CD4-positive, alpha-beta memory T cell (primary cell): ENCODE data around the gene IHH. TPM values are rescaled to one million over a fixed set of nuclear protein-coding genes. Genes with fewer than 3 reads are reported as not detected.

Experiments
- CTCF ChIA-PET: fragments of 350-600 bp; sonication (Branson Sonifier 250); formaldehyde crosslinking; loops from one replicate; lab custom pipeline; 2021; ENCODE audit warnings: inconsistent platforms; ENCODE audit not compliant: partially characterized antibody; lab: Charles Lee
- POLR2A ChIA-PET: fragments of 350-600 bp; sonication (Branson Sonifier 250); formaldehyde crosslinking; loops from one replicate; lab custom pipeline; 2021; ENCODE audit not compliant: partially characterized antibody; lab: Charles Lee
- DNase-seq, 5 donors: peaks; one replicate each; pipeline versions ENCODE4 v3.0.0 to v3.0.0-alpha.2; 2020 to 2022; ENCODE audit warnings: mixed read lengths in 1 of 5
- H3K27ac ChIP-seq: one replicate; pipeline ENCODE4 v1.7.0; 2013; ENCODE audit warnings: low read depth, low read length
- H3K27me3 ChIP-seq: 2 replicates; pipeline ENCODE4 v1.7.0; 2013; ENCODE audit warnings: mild to moderate bottlenecking, low read length, moderate library complexity; ENCODE audit not compliant: insufficient read depth
- H3K36me3 ChIP-seq: 2 replicates; pipeline ENCODE4 v1.7.0; 2013; ENCODE audit warnings: mild to moderate bottlenecking, low read length, moderate library complexity; ENCODE audit not compliant: insufficient read depth
- H3K4me1 ChIP-seq: 2 replicates; pipeline ENCODE4 v1.7.0; 2013; ENCODE audit warnings: mild to moderate bottlenecking, low read length, moderate library complexity; ENCODE audit not compliant: insufficient read depth
- H3K4me3 ChIP-seq, 2 donors: one replicate each; pipeline ENCODE4 v1.7.0; 2013; ENCODE audit warnings: low read length in 2 of 2, mild to moderate bottlenecking in 1 of 2
- H3K9me3 ChIP-seq, 2 donors: one replicate each; pipeline ENCODE4 v1.7.0; 2013; ENCODE audit warnings: low read length in 2 of 2, control low read depth in 1 of 2; ENCODE audit not compliant: control insufficient read depth in 1 of 2
- H3K27ac Mint-ChIP-seq, 7 donors: one replicate each; pipeline ENCODE4 v1.8.0; 2020 to 2021; ENCODE audit warnings: mixed read lengths in 7 of 7, mild to moderate bottlenecking in 6 of 7, inconsistent platforms in 3 of 7, moderate library complexity in 3 of 7
- H3K27me3 Mint-ChIP-seq, 2 donors: one replicate each; pipeline ENCODE4 v1.8.0; 2020 to 2021; ENCODE audit warnings: mixed read lengths in 2 of 2
- H3K36me3 Mint-ChIP-seq, 2 donors: one replicate each; pipeline ENCODE4 v1.8.0; 2020 to 2021; ENCODE audit warnings: mixed read lengths in 2 of 2, inconsistent platforms in 1 of 2, mild to moderate bottlenecking in 1 of 2
- H3K4me1 Mint-ChIP-seq, 4 donors: one replicate each; pipeline ENCODE4 v1.8.0; 2020 to 2021; ENCODE audit warnings: mixed read lengths in 4 of 4, mild to moderate bottlenecking in 1 of 4
- H3K4me3 Mint-ChIP-seq, 8 donors: one replicate each; pipeline ENCODE4 v1.8.0; 2020 to 2021; ENCODE audit warnings: mixed read lengths in 8 of 8, mild to moderate bottlenecking in 7 of 8, moderate library complexity in 6 of 8, inconsistent platforms in 3 of 8
- H3K9me3 Mint-ChIP-seq, 8 donors: one replicate each; pipeline ENCODE4 v1.8.0; 2020 to 2021; ENCODE audit warnings: mixed read lengths in 8 of 8, mild to moderate bottlenecking in 5 of 8, inconsistent platforms in 3 of 8, moderate library complexity in 1 of 8
- intact Hi-C: fragments of 100-400 bp; cut with micrococcal nuclease; formaldehyde crosslinking; loops from one replicate; pipeline ENCODE4 v1.15.1; 2023
- polyA plus RNA-seq, 2 donors: library from polyadenylated mRNA; unstranded; fragments of 300-500 nt; fragmentation: Illumina TruSeq; gene quantifications; one replicate each; pipeline ENCODE4 v1.2.3, GENCODE V29; 2021
- total RNA-seq, 2 experiments: library from RNA; stranded (reverse); gene quantifications; one replicate each; pipeline ENCODE4 v1.2.3, GENCODE V29; 2021

The IHH gene
- total and polyA plus RNA-seq, 4 experiments from 2014 or later, result 0.17 TPM; not detected in 3

GRCh38 chr2:219095406-219095935 is 34.8 kb upstream of the IHH start:
- no peaks in the 10 kb centered on the region for H3K9me3 ChIP-seq
- no peaks in the 10 kb centered on the region for H3K4me1 ChIP-seq
- no peaks in the 10 kb centered on the region for H3K36me3 ChIP-seq
- Mint-ChIP-seq H3K9me3 (no peaks in the 10 kb centered on the region), H3K4me1 (no peaks in the 10 kb centered on the region), H3K27ac (no peak overlapping the region), H3K36me3 (peaks cover 9 to 19% of the 10 kb centered on the region in 2 donors), H3K4me3 (no peak overlapping the region), H3K27me3 (no peaks in the 10 kb centered on the region)
- intact Hi-C loops, result no loop called here
- H3K27me3 ChIP-seq, result no peaks in the 10 kb centered on the region
- POLR2A ChIA-PET, result no interaction called here
- no peak overlapping the region for H3K4me3 ChIP-seq
- no peak for DNase-seq
- CTCF ChIA-PET, result interaction anchor here (1.6 to 2.0 kb wide), 2 partner anchors 8 to 37 kb away, joined by 5 to 7 read pairs; no protein-coding TSS in a partner anchor
- H3K27ac ChIP-seq, result no peak overlapping the region

GRCh38 chr2:219094171-219094570 is 33.5 kb upstream of the IHH start:
- Histone ChIP-seq H3K4me1 (no peaks in the 10 kb centered on the region), H3K27ac (no peak overlapping the region), H3K27me3 (no peaks in the 10 kb centered on the region), H3K4me3 (no peak overlapping the region), H3K36me3 (no peaks in the 10 kb centered on the region), H3K9me3 (no peaks in the 10 kb centered on the region)
- Mint-ChIP-seq H3K4me3 (no peak overlapping the region), H3K9me3 (no peaks in the 10 kb centered on the region), H3K27me3 (no peaks in the 10 kb centered on the region), H3K27ac (no peak overlapping the region), H3K36me3 (peaks cover 12 to 22% of the 10 kb centered on the region in 2 donors), H3K4me1 (no peaks in the 10 kb centered on the region)
- intact Hi-C loops, result no loop called here
- no peak for DNase-seq
- ChIA-PET CTCF (interaction anchor here (2.0 kb wide), 1 partner anchor 10 kb away, joined by 7 read pairs; no protein-coding TSS in a partner anchor), POLR2A (no interaction called here)

GRCh38 chr2:219090436-219091299 is 29.9 kb upstream of the IHH start:
- Histone ChIP-seq H3K4me3 (no peak overlapping the region), H3K36me3 (no peaks in the 10 kb centered on the region), H3K27ac (no peak overlapping the region), H3K27me3 (no peaks in the 10 kb centered on the region), H3K9me3 (no peaks in the 10 kb centered on the region), H3K4me1 (no peaks in the 10 kb centered on the region)
- Mint-ChIP-seq H3K9me3 (no peaks in the 10 kb centered on the region), H3K27me3 (no peaks in the 10 kb centered on the region), H3K36me3 (peaks cover 19 to 35% of the 10 kb centered on the region in 2 donors), H3K4me3 (no peak overlapping the region), H3K27ac (no peak overlapping the region), H3K4me1 (peaks cover 0 to 2% (median under 1%) of the 10 kb centered on the region in 4 donors)
- ChIA-PET POLR2A (no interaction called here), CTCF (interaction anchor here (1.6 kb wide), 1 partner anchor 12 kb away, joined by 3 read pairs; no protein-coding TSS in a partner anchor)
- no peak for DNase-seq
- intact Hi-C loops, result no loop called here

DNA sequence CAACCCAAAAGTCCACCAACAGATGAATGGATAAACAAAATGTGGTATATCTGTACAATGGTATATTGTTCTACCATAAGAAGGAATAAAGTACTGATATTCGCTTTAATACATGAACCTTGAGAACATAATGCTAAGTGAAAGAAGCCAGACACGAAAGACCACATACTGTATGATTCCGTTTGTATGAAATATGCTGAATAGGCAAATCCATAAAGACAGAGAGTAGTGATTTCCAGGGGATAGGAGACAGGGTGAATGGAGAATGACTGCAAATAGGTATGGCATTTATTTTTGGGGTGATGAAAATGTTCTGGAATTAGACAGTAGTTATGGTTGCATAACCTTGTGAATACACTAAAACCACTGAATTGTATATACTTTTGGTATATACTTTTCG is 28.6 kb upstream of the IHH start:
- Histone ChIP-seq H3K27ac (no peak overlapping the region), H3K27me3 (no peaks in the 10 kb centered on the region), H3K36me3 (no peaks in the 10 kb centered on the region), H3K4me1 (no peaks in the 10 kb centered on the region), H3K9me3 (no peaks in the 10 kb centered on the region), H3K4me3 (no peak overlapping the region)
- no peak overlapping the region for H3K4me3 Mint-ChIP-seq
- peaks cover 16 to 28% of the 10 kb centered on the region in 2 donors for H3K36me3 Mint-ChIP-seq
- no peak overlapping the region for H3K27ac Mint-ChIP-seq
- intact Hi-C loops, result no loop called here
- no peaks in the 10 kb centered on the region for H3K9me3 Mint-ChIP-seq
- POLR2A ChIA-PET, result no interaction called here
- peaks cover 0 to 10% (median 3%) of the 10 kb centered on the region in 4 donors for H3K4me1 Mint-ChIP-seq
- no peak for DNase-seq
- CTCF ChIA-PET, result no interaction called here
- H3K27me3 Mint-ChIP-seq, result no peaks in the 10 kb centered on the region

DNA sequence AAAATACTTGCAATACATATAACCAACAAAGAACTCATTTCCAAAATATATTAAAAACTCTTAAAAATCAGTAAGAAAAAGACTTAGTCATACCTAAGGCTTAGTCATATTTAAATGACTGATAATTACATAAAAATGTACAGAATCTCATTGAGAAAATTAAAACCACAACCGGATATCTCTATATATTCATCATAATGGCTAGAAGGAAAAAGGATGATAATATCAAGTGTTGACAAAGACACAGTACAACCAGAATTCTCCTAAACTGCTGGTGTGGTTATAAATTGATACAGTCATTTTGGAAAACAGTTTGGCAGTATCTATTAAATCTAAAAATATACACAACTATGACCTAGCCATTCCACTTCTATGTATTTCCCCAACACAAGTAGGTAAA is 27.1 kb upstream of the IHH start:
- Mint-ChIP-seq H3K4me1 (peaks cover 0 to 10% (median 3%) of the 10 kb centered on the region in 4 donors), H3K9me3 (no peaks in the 10 kb centered on the region), H3K27ac (no peak overlapping the region), H3K27me3 (no peaks in the 10 kb centered on the region), H3K36me3 (peaks cover 12 to 18% of the 10 kb centered on the region in 2 donors), H3K4me3 (no peak overlapping the region)
- intact Hi-C loops, result no loop called here
- DNase-seq, result no peak
- H3K9me3 ChIP-seq, result no peaks in the 10 kb centered on the region
- no peaks in the 10 kb centered on the region for H3K36me3 ChIP-seq
- no peaks in the 10 kb centered on the region for H3K4me1 ChIP-seq
- ChIA-PET POLR2A (no interaction called here), CTCF (interaction anchor here (0.6 to 1.9 kb wide), 6 partner anchors 13 to 140 kb away, joined by 3 to 8 read pairs (median 4); no protein-coding TSS in a partner anchor)
- H3K4me3 ChIP-seq, result no peak overlapping the region
- H3K27ac ChIP-seq, result no peak overlapping the region
- H3K27me3 ChIP-seq, result no peaks in the 10 kb centered on the region

DNA sequence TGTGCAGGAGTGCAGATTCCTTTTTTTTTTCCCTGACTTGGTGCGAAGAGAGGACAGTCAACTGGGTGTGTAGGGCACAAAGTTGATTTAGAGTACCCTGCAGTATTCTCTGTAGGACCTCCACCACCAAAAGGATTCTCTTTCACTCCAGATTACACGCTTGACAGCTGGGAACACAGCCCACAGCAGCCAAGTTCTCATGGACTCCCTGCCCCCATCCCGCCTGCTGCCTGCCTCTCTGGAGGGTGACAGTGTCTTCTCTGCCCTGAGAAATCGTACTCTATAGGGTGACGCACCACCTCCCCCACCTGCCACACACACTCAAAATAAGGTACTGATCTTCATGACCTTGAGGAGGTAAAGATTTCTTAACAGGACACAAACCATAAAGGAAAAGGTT is 26.6 kb upstream of the IHH start:
- H3K4me3 Mint-ChIP-seq, result no peak overlapping the region
- intact Hi-C loops, result no loop called here
- H3K4me1 Mint-ChIP-seq, result peaks cover 0 to 10% (median 3%) of the 10 kb centered on the region in 4 donors
- H3K9me3 Mint-ChIP-seq, result no peaks in the 10 kb centered on the region
- DNase-seq, result no peak
- peaks cover 10 to 18% of the 10 kb centered on the region in 2 donors for H3K36me3 Mint-ChIP-seq
- H3K27me3 Mint-ChIP-seq, result no peaks in the 10 kb centered on the region
- no peak overlapping the region for H3K27ac Mint-ChIP-seq
- H3K4me1 ChIP-seq, result no peaks in the 10 kb centered on the region
- ChIA-PET CTCF (interaction anchor here (1.3 to 1.9 kb wide), 2 partner anchors 14 to 67 kb away, joined by 5 to 8 read pairs; no protein-coding TSS in a partner anchor), POLR2A (no interaction called here)
- H3K9me3 ChIP-seq, result no peaks in the 10 kb centered on the region
- no peak overlapping the region for H3K27ac ChIP-seq
- H3K27me3 ChIP-seq, result no peaks in the 10 kb centered on the region
- H3K4me3 ChIP-seq, result no peak overlapping the region
- H3K36me3 ChIP-seq, result no peaks in the 10 kb centered on the region

GRCh38 chr2:219086196-219086595 is 25.5 kb upstream of the IHH start:
- H3K9me3 Mint-ChIP-seq, result no peaks in the 10 kb centered on the region
- peaks cover 10 to 18% of the 10 kb centered on the region in 2 donors for H3K36me3 Mint-ChIP-seq
- H3K9me3 ChIP-seq, result no peaks in the 10 kb centered on the region
- ChIA-PET POLR2A (no interaction called here), CTCF (no interaction called here)
- H3K27ac Mint-ChIP-seq, result no peak overlapping the region
- intact Hi-C loops, result no loop called here
- H3K27me3 ChIP-seq, result no peaks in the 10 kb centered on the region
- no peak overlapping the region for H3K4me3 ChIP-seq
- no peak overlapping the region for H3K4me3 Mint-ChIP-seq
- H3K27me3 Mint-ChIP-seq, result no peaks in the 10 kb centered on the region
- no peak overlapping the region for H3K27ac ChIP-seq
- H3K4me1 Mint-ChIP-seq, result peaks cover 0 to 10% (median 3%) of the 10 kb centered on the region in 4 donors
- no peaks in the 10 kb centered on the region for H3K36me3 ChIP-seq
- no peaks in the 10 kb centered on the region for H3K4me1 ChIP-seq
- DNase-seq, result no peak
